GM20431 (cell line): Measurements from ENCODE around the gene PTGES3.

Source experiments
- in situ Hi-C: fragments of 300-500 bp; cut with MseI, MboI; formaldehyde crosslinking; loops from one replicate; pipeline ENCODE4 v1.15.0; 2020; ENCODE audit warnings: low sequenced_read_pairs; ENCODE audit not compliant: unreplicated experiment

The PTGES3 gene

GRCh38 chr12:56631790-56632700, 56.0 kb downstream of the PTGES3 start:
- in situ Hi-C loops, result no loop called here

DNA sequence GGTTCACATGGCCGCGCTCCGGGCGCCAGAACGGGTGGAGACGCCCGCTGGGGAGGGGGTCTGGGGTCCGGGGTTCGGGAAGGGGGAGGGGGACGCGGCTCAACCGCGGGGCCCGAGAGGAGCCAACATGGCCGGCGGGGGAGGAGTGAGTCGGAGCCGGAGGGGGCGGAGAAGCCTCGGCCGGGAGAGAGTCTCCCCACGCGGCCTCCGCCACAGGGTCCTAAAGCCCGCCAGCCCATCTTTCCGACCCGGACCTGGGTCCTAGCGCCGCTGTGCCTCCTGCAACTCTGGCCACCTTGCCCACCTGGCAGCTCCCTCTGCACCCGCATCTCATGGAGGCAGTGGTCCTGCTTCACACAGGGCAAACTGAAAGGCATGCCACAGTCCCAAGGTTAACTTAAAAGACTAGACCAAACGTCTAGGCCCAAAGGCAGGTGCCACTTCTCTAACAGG, 57.9 kb downstream of the PTGES3 start, which contains the start of gene BAZ2A:
BAZ2A (minus strand) TSS at position 147 of the 453 bp plus-strand sequence. CDS start 12,796 bp downstream, outside the sequence.
- in situ Hi-C loops, result no loop called here

DNA sequence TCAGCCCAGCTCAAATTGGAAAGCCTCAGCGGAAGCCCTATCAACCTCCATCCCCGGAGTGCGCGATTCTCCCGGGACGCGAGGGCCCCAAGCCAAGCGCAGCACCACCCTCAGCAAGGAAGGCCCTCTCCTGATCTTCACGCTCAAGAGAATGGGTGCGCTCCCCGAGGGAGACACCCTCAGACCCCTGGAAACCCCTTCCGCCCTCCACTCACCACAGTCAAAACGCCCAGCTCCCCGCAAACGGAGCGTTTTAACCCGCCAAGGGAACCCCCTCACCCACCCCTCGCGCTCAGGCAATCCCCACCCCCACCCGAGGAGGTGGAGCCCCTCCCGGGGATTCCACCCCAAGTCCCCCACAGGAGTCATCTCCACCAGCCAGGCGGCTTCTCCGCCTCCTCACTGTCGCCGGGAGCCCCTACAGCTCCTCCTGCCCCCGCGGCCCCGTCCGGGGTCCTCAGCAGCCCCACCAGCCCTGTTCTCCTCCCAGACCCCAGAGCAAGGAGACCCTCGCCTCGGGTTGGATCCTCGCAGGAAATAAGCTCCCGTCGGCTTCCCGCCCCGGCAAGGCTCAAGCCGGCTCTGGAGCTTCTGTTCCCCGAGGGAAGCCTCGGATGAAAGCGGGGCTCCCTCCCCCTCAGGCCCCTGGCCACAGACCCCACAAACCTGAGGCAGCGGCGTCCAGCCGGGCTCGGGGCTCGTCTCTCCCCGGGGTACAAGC, 58.5 kb downstream of the PTGES3 start:
- in situ Hi-C loops, result no loop called here

GRCh38 chr12:56628671-56629458, 59.2 kb downstream of the PTGES3 start:
- in situ Hi-C loops, result no loop called here

- in situ Hi-C loops, result no loop called here
These were observed 61.4 kb downstream of the PTGES3 start for GRCh38 chr12:56626701-56627100.

DNA sequence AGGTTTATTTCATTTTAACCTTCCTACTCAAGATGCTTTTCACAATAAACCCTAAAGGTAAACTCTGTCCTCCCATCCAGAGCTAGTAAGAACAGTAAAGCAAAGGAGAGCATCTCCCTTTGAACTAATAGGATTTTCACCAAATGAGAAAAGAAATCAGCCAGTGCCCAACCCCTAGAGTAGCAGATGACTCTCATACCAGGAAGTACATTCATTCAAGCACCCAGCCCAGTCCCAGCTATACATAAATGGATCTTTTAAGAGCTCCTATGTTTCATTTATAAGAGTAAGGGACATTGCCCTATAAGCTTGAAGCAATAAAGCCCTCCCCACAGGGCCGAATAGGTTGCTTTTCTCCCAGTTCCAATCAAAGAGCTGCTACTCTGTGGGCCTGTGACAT, 65.5 kb downstream of the PTGES3 start:
- in situ Hi-C loops, result no loop called here

DNA sequence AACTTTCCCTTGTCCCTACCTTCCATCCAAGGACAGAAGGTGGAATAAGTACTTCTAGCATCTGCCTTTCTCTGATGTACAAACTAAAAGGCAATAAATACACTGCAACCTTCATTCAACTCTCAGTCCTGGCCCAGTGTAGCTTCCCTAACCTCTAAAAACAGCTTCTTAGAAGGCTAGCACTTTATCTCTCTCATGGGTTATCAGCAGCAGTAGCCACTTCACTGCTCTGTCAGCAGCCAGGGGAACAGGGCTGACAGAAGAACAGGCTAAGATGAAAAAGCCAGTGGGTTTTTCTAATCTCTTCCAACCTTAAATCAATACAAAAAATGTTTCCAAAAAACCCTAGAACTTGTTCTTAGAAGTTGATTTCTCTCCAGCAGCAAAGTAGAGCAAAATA, 71.2 kb downstream of the PTGES3 start:
- in situ Hi-C loops, result no loop called here

- in situ Hi-C loops, result no loop called here
These were observed 71.8 kb downstream of the PTGES3 start for GRCh38 chr12:56616244-56616643.

GRCh38 chr12:56614627-56615026, 73.5 kb downstream of the PTGES3 start:
- in situ Hi-C loops, result no loop called here
